T1000 (cell line): ENCODE measurements around the gene RASSF6.
A peak's percentile ranks its signal among the peaks of the same experiment; 100 is the strongest.
"Not testable (repeated sequence)": the region's sequence is repeated elsewhere in the genome, so short reads cannot be mapped to it uniquely, and the experiment has no call there.

ENCODE experiments used
- DNase-seq: peaks from one replicate; lab custom pipeline; 2025; ENCODE audit warnings: mixed read lengths; lab: John Stamatoyannopoulos, UW

RASSF6 gene

DNA sequence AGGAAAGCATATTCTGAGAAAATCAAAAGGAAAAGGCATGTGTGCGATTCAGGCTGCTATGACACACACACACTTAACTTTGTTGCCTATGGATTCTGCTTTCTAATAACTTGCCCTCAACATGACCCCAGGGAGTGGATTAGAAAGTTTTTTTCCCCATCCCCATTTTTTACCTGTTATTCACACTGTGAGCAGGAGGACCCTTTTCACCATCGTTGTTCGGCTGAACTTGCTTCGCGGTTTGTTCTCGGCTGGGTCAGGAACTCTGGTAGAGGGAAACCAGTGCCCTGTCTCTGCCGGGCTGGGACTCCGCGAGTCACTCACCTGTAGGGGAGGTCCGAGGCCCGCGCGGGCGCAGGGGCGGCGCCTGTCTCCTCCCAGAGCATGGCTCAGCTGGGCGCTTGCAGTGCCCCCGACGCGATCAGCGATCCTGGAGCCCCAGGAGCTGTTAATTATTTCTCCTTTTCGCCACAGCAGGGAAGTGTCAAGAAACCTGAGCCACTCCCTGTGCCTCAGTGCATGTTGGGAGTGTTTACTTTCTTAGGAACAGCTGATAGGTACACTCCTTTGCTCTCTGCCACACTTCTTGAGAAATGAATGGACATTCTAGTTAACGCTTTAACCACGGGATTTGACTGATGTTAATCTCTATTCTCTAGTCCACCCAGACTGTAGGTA is at the start of gene RASSF6:
Gene RASSF6, minus strand, starts transcription at position 322 of the 678 bp plus-strand sequence. CDS start 8,641 bp downstream, outside the sequence.
- DNase-seq: no peak

GRCh38 chr4:73669410-73670183 is 49.4 kb upstream of the RASSF6 start:
- DNase-seq: no peak

DNA sequence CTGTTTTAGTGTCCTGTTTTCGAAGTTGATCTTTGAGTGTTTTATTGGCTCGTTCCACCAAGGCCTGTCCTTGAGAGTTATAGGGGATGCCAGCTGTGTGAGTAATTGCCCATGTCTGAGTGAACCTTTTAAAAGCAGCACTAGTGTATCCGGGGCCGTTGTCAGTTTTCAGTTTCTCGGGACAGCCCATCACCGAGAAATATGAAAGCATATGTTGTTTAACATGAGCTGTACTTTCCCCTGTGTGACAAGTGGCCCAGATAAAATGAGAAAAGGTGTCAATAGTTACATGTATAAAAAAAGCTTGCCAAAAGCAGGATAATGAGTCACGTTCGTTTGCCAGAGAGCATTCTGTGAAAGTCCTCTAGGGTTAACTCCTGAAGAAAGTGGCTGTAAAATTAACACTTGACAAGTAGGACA is 48.6 kb upstream of the RASSF6 start:
- DNase-seq: no peak

DNA sequence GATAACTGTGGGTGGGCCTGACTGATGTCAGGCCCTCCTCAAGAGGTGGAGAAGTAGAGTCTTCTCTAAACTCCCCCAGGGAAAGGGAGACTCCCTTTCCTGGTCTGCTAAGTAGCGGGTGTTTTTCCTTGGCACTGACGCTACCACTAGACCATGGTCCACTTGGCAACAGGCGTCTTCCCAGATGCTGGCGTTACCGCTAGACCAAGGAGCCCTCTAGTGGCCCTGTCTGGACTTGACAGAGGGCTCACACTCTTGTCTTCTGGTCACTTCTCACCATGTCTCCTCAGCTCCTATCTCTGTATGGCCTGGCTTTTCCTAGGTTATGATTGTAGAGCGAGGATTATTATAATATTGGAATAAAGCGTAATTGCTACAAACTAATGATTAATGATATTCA is 45.7 kb upstream of the RASSF6 start:
- DNase-seq: not testable (repeated sequence)

DNA sequence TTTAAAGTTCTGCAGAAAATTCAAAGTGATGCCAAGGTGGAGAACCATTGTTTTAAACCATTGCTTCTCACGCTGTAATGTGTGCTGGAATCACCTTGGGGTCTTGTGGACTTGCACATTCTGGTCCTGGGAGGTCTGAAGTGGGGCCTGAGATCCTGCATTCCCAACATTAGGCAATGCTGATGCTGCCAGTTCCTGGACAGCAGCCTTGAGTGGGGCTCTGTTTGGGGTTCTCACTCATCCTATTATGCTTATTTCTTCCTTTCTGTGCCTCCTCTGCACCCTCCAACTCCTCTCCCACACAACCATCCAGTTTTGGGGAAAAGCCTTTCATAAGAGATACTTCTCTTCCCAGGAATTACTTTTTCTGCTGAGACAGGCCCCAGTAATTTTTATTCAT is 44.2 kb upstream of the RASSF6 start:
- no peak for DNase-seq

- DNase-seq: no peak
Observed at GRCh38 chr4:73663576-73663975, 43.3 kb upstream of the RASSF6 start.

- DNase-seq: no peak
Observed at GRCh38 chr4:73662709-73663546, 42.7 kb upstream of the RASSF6 start.

GRCh38 chr4:73661646-73662119 is 41.4 kb upstream of the RASSF6 start:
- peak; percentile 70 for DNase-seq

DNA sequence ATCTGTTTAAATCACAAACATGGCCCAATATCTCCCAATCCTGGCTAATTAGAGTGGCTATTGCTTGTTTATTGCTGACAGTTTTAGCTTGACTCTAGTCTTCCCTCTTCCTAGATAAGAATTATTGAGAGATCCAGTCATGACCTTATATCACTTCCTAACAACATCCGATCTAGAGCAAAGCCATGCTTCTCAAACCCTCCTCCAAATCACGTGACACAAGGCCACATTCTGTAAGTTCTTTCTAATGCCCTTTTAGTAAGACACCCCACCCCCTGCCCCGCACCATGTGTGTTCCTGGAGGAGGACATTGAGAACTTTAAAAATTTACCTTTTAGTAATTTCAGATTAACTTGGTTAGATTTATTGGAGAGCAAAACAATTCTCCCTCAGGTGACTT is 40.6 kb upstream of the RASSF6 start:
- no peak for DNase-seq

- no peak for DNase-seq
Observed at GRCh38 chr4:73653695-73654106, 33.5 kb upstream of the RASSF6 start.

DNA sequence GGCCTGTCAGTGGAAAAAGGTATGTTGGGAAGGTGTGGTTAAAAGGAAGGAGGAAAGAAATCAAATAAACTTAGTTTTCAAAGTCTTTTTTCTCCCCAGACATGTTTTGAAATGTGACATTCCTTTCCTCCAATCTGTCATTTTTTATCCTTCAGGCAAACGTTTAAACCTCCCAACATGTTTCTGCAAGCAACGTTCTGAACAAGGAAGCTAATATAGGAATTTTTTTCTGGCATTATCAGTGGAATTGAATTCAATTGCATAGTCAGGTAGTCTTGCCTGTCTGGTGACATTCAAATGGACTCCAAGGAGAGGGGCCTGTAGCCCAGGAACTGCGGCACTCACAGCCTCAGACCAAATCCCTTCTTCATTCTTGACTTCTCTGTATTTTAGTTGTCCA is 30.0 kb upstream of the RASSF6 start:
- DNase-seq: no peak

DNA sequence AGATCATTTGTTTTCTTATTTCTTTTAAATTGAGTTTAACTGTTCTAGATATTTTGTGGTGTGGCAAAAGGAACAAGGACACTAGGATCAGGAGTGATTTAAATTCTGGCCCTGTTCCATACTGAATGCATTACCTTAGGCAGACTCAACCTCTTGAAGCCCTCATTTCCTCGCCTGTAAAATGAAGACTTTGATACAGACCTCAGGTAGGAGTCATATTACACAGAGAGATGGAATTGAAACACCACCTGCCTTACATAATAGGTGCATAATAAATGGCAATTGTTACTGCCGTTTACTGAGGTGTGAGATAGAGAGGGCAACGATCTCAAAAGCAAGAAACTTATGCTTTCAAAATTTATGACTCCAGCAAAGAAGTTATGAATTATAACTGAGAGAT is 28.2 kb upstream of the RASSF6 start:
- DNase-seq: no peak

GRCh38 chr4:73646117-73646516 is 25.9 kb upstream of the RASSF6 start:
- no peak for DNase-seq

- DNase-seq: no peak
Observed at GRCh38 chr4:73631565-73632226, 11.5 kb upstream of the RASSF6 start.

- not testable (repeated sequence) for DNase-seq
Observed at GRCh38 chr4:73628834-73629233, 8.6 kb upstream of the RASSF6 start.

GRCh38 chr4:73621357-73621756 is 1.1 kb upstream of the RASSF6 start:
- DNase-seq: no peak

- no peak for DNase-seq
Observed at GRCh38 chr4:73619346-73619745, 890 bp downstream of the RASSF6 start.

GRCh38 chr4:73617256-73617655 is 3.0 kb downstream of the RASSF6 start:
- no peak for DNase-seq

DNA sequence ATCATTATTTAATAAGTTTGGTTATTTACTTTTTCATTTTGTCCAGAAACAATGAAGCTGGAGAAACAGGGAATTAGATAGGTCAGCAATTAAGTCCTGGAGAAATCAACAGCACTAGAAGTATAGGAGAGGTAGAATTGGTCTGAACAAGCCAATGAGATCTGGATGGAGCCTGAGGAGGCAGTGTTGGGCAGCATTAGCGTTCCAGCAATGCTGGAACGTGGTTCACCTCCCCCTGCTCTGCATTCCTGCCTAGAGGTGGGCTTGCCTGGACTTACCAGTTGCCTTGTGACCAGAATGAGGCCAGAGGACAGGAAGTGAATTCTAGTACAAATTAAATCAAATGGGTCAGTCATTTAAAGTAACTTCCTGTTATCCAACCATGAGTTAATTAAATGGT is 4.6 kb downstream of the RASSF6 start:
- no peak for DNase-seq

- no peak for DNase-seq
Observed at GRCh38 chr4:73614311-73614867, 5.8 kb downstream of the RASSF6 start.

DNA sequence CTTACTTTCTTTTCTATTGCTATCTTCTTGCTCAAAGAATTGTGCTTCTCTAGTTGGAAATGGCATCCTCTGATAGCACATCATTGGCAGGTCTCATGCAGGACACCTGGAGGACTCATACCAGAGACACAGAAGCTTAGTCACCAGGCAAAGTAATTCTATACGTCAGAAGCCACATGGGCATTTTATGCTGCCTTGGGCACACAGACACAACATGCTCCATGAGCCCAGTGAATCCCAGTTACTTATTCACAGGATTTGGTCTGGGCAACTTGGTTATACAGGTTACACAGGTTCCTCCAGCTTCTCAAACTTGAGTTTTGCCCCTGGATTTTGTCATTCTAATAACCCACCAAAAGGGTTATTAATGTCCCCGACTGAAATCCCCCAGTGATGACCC is 7.1 kb downstream of the RASSF6 start:
- DNase-seq: no peak

- no peak for DNase-seq
Observed at GRCh38 chr4:73612032-73612431, 8.2 kb downstream of the RASSF6 start.
